B cell (primary cell): ENCODE data around the gene ZCCHC4. TPM values are rescaled to one million over a fixed set of nuclear protein-coding genes. Genes with fewer than 3 reads are reported as not detected.
A peak's percentile ranks its signal among the peaks of the same experiment; 100 is the strongest.

Experiments
- ATAC-seq: fragments of 200-7000 bp; cut with Tn5 transposase; one replicate; pipeline ENCODE4 v1.10.0; 2021; ENCODE audit warnings: low read depth, mild to moderate bottlenecking, moderate number of reproducible peaks, moderate library complexity
- CTCF ChIA-PET: fragments of 350-600 bp; sonication (Branson Sonifier 250); formaldehyde crosslinking; loops from one replicate; lab custom pipeline; 2021; ENCODE audit warnings: antibody characterized with exemption, inconsistent platforms; lab: Charles Lee
- POLR2A ChIA-PET: fragments of 350-600 bp; sonication (Branson Sonifier 250); formaldehyde crosslinking; loops from one replicate; lab custom pipeline; 2021; ENCODE audit warnings: antibody characterized with exemption; lab: Charles Lee
- DNase-seq: peaks from one replicate; pipeline ENCODE4 v3.0.0; 2013
- H2AFZ ChIP-seq: 2 replicates; pipeline ENCODE4 v1.6.1; 2012; ENCODE audit warnings: mild to moderate bottlenecking, low read depth, low read length; ENCODE audit not compliant: insufficient read depth, poor library complexity, severe bottlenecking
- H3K27ac ChIP-seq, 2 donors: 1 replicate in 1 of 2; 2 replicates in 1 of 2; pipeline ENCODE4 v1.5.1; 2012 to 2013; ENCODE audit warnings: low read length in 2 of 2, mild to moderate bottlenecking in 2 of 2, moderate library complexity in 1 of 2
- H3K27me3 ChIP-seq, 4 experiments: fragments of 200-600 bp in 1 of 4; sonication (generic) in 1 of 4; replicated peaks in 1 of 4; 1 replicate in 2 of 4; 2 replicates in 2 of 4; pipeline versions ENCODE4 v1.6.1 to v1.7.0; 2013 to 2016; ENCODE audit warnings: low read length in 3 of 4, mild to moderate bottlenecking in 2 of 4, mixed read lengths in 1 of 4, moderate library complexity in 1 of 4; ENCODE audit not compliant: insufficient read depth in 4 of 4, control insufficient read depth in 3 of 4; ENCODE audit errors: control extremely low read depth in 1 of 4
- H3K36me3 ChIP-seq, 2 experiments: replicated peaks in 1 of 2; 1 replicate in 1 of 2; 2 replicates in 1 of 2; pipeline versions ENCODE4 v1.6.1 to v1.7.1; 2013; ENCODE audit warnings: low read length in 1 of 2; ENCODE audit not compliant: insufficient read depth in 2 of 2, control insufficient read depth in 1 of 2; ENCODE audit errors: control extremely low read depth in 1 of 2, extremely low read depth in 1 of 2
- H3K4me1 ChIP-seq, 2 donors: fragments of 200-600 bp in 1 of 2; sonication (generic) in 1 of 2; 1 replicate in 1 of 2; 2 replicates in 1 of 2; pipeline versions ENCODE4 v1.5.1 to v1.6.1; 2013 to 2017; ENCODE audit warnings: low read length in 2 of 2; ENCODE audit not compliant: control insufficient read depth in 2 of 2, insufficient read depth in 2 of 2
- H3K4me2 ChIP-seq: replicated peaks from 2 replicates; pipeline ENCODE3; 2012; ENCODE audit warnings: mild to moderate bottlenecking, low read depth, low read length; ENCODE audit not compliant: poor library complexity, severe bottlenecking
- H3K4me3 ChIP-seq, 5 experiments: fragments of 200-600 bp in 1 of 5; sonication (generic) in 1 of 5; 1 replicate in 3 of 5; 2 replicates in 2 of 5; pipeline versions ENCODE4 v1.5.1 to v1.7.0; 2011 to 2016; ENCODE audit warnings: low read length in 4 of 5, mild to moderate bottlenecking in 4 of 5, low read depth in 2 of 5, control low read depth in 1 of 5, moderate library complexity in 1 of 5; ENCODE audit not compliant: insufficient read depth in 1 of 5; ENCODE audit errors: control extremely low read depth in 1 of 5, extremely low read depth in 1 of 5
- H3K79me2 ChIP-seq: fragments of 200-600 bp; sonication (generic); one replicate; pipeline ENCODE4 v1.6.0; 2016; ENCODE audit warnings: low read length; ENCODE audit not compliant: control insufficient read depth, insufficient read depth
- H3K9ac ChIP-seq: fragments of 200-600 bp; sonication (generic); 2 replicates; pipeline ENCODE4 v1.6.1; 2017; ENCODE audit warnings: mild to moderate bottlenecking, low read length, moderate library complexity
- H3K9me3 ChIP-seq, 3 donors: one replicate each; pipeline versions ENCODE4 v1.6.1 to v1.7.1; 2013; ENCODE audit warnings: low read length in 2 of 3; ENCODE audit not compliant: control insufficient read depth in 2 of 3, insufficient read depth in 1 of 3; ENCODE audit errors: control extremely low read depth in 1 of 3
- H4K20me1 ChIP-seq: 2 replicates; pipeline ENCODE4 v1.6.0; 2012; ENCODE audit warnings: mild to moderate bottlenecking, low read length; ENCODE audit not compliant: insufficient read depth, control insufficient read depth, poor library complexity, severe bottlenecking
- H3K27ac Mint-ChIP-seq: one replicate; pipeline ENCODE4 v1.8.0; 2021; ENCODE audit warnings: mixed read lengths
- H3K27me3 Mint-ChIP-seq: one replicate; pipeline ENCODE4 v1.8.0; 2021; ENCODE audit warnings: mixed read lengths
- H3K4me1 Mint-ChIP-seq: one replicate; pipeline ENCODE4 v1.8.0; 2021; ENCODE audit warnings: mixed read lengths
- H3K4me3 Mint-ChIP-seq: one replicate; pipeline ENCODE4 v1.8.0; 2021; ENCODE audit warnings: mixed read lengths
- H3K9me3 Mint-ChIP-seq: one replicate; pipeline ENCODE4 v1.8.0; 2022; ENCODE audit warnings: mixed read lengths; ENCODE audit not compliant: insufficient read depth
- CTCF ChIP-seq: fragments of 200-600 bp; IDR thresholded peaks from one replicate; pipeline ENCODE4 v1.8.0; 2022; ENCODE audit warnings: antibody characterized with exemption, mild to moderate bottlenecking
- EZH2 ChIP-seq: IDR thresholded peaks from 2 replicates; pipeline ENCODE4 v1.6.1; 2012; ENCODE audit warnings: borderline replicate concordance, low read depth, mild to moderate bottlenecking, moderate library complexity, low read length; ENCODE audit not compliant: insufficient read depth, poor library complexity, severe bottlenecking
- WGBS: methylation state at CpG from one replicate; pipeline ENCODE4 v1.1.5; 2013; ENCODE audit warnings: missing lambda C conversion rate; ENCODE audit not compliant: insufficient coverage; 5-methylcytosine and 5-hydroxymethylcytosine counted together
- intact Hi-C: fragments of 100-400 bp; cut with micrococcal nuclease; formaldehyde crosslinking; loops from one replicate; pipeline ENCODE4 v1.10.0; 2022
- polyA plus RNA-seq: library from polyadenylated mRNA; depleted of rRNA; stranded (reverse); fragments of >200 nt; gene quantifications from 2 replicates; pipeline ENCODE4 v1.2.3, GENCODE V29; 2012
- total RNA-seq, 2 donors: library from RNA; stranded (reverse); fragments of 120-200 nt in 1 of 2; gene quantifications; 1 replicate in 1 of 2; 2 replicates in 1 of 2; pipeline versions ENCODE4 v1.2.3 to v1.2.4, GENCODE V29; 2013 to 2022

Gene ZCCHC4
- total and polyA plus RNA-seq, 2 donors (not counting 1 experiment from before 2014, with no cell fraction given) = 6.5 to 22.4 TPM

- Histone ChIP-seq H3K4me2 (peak overlapping the region; percentile 57), H4K20me1 (no peaks in the 10 kb centered on the region), H3K4me1 (peaks cover 27 to 29% of the 10 kb centered on the region in 2 donors), H3K4me3 (peak overlapping the region in 2 of 5 experiments; percentile 28 to 53), H3K9ac (peak overlapping the region; percentile 40), H3K9me3 (no peaks in the 10 kb centered on the region), H2AFZ (peak overlapping the region; percentile 79), H3K27me3 (peaks cover 0 to 9% (median 0%) of the 10 kb centered on the region in 4 experiments), H3K79me2 (peaks cover 20% of the 10 kb centered on the region), H3K36me3 (no peaks in the 10 kb centered on the region), H3K27ac (peak overlapping the region; percentile 49 to 73)
- Mint-ChIP-seq H3K9me3 (no peaks in the 10 kb centered on the region), H3K4me3 (peak overlapping the region; percentile 71), H3K27ac (peak overlapping the region; percentile 87), H3K27me3 (no peaks in the 10 kb centered on the region), H3K4me1 (peaks cover 45% of the 10 kb centered on the region)
- no peak for ATAC-seq
- CTCF ChIA-PET = interaction anchor here (0.9 to 1.6 kb wide), 2 partner anchors 11 to 77 kb away, joined by 4 read pairs; no protein-coding TSS in a partner anchor
- WGBS = 33% methylated on average over 3 of the region's 4 CpGs
- POLR2A ChIA-PET = interaction anchor here (0.7 kb wide), 1 partner anchor 1961 kb away, joined by 4 read pairs; no protein-coding TSS in a partner anchor
- DNase-seq = peak; percentile 43
- TF ChIP-seq EZH2 (no peak), CTCF (no peak)
- intact Hi-C loops = loop anchor here (5.0 to 10.0 kb wide), 3 partner anchors 605 to 1272 kb away; partner anchors contain the start of genes RBPJ, SMIM20 and TBC1D19
These were observed 2.3 kb upstream of the ZCCHC4 start for GRCh38 chr4:25310066-25310802.
